Astrocyte (in vitro differentiated cells and primary cell): ENCODE results near the gene PHLPP2.

Experiments
- EZH2 ChIP-seq: IDR thresholded peaks from 2 replicates; pipeline ENCODE4 v1.6.1; 2012; ENCODE audit warnings: mild to moderate bottlenecking, low read length, inconsistent platforms; ENCODE audit not compliant: insufficient read depth
- TF ChIP-seq, protein P1 (sequence below): IDR thresholded peaks from 2 replicates; pipeline ENCODE4 v1.5.1; 2011; ENCODE audit warnings: low read depth, mild to moderate bottlenecking, inconsistent platforms, low read length, moderate library complexity; ENCODE audit not compliant: insufficient read depth

DNA sequence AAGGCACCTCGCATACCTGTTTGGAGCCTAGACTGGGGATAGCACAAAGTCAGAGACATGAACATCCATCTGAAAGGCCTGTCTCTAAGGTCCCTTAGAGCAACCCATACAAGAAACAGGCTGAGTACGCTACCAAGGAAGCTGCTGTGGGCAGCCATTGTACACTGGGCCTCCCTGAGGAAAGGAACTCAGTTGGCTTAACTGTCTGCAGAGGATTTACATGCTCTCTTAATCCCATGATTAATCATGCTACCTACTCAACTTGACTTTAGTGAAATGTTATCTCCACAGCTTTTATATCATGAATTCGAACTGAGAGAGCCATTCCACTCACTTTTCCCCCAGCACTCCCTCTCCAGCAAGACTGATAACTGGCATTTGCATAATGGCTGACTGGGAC, 26.0 kb downstream of the PHLPP2 start:
- TF ChIP-seq, protein P1, sequence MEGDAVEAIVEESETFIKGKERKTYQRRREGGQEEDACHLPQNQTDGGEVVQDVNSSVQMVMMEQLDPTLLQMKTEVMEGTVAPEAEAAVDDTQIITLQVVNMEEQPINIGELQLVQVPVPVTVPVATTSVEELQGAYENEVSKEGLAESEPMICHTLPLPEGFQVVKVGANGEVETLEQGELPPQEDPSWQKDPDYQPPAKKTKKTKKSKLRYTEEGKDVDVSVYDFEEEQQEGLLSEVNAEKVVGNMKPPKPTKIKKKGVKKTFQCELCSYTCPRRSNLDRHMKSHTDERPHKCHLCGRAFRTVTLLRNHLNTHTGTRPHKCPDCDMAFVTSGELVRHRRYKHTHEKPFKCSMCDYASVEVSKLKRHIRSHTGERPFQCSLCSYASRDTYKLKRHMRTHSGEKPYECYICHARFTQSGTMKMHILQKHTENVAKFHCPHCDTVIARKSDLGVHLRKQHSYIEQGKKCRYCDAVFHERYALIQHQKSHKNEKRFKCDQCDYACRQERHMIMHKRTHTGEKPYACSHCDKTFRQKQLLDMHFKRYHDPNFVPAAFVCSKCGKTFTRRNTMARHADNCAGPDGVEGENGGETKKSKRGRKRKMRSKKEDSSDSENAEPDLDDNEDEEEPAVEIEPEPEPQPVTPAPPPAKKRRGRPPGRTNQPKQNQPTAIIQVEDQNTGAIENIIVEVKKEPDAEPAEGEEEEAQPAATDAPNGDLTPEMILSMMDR = no peak
- TF ChIP-seq EZH2 = no peak
